K562 (cell line): Measurements from ENCODE around the gene STK36. TPM values are rescaled to one million over a fixed set of nuclear protein-coding genes. Genes with fewer than 3 reads are reported as not detected.

ENCODE experiments used
- ATAC-seq: fragments of 200-7000 bp; cut with Tn5 transposase; 3 replicates; pipeline ENCODE4 v1.9.1; 2020; ENCODE audit warnings: moderate library complexity
- BruUV-seq: library from RNA; stranded (reverse); fragments of 400-500 nt; replicated peaks from 2 replicates; lab custom pipeline; 2021; lab: Mats Ljungman, UMichigan
- CTCF ChIA-PET: fragments of 300-600 bp; formaldehyde crosslinking; extraction: SDS; loops from one replicate; lab custom pipeline; 2021; ENCODE audit warnings: low intra/inter-chr PET ratio; lab: Yijun Ruan, JAX
- POLR2A ChIA-PET: fragments of 300-600, 350-650 bp; sonication (Branson Sonifier 250); formaldehyde crosslinking; extraction: SDS; loops from one replicate; lab custom pipeline; 2021; ENCODE audit warnings: antibody characterized with exemption, inconsistent platforms; lab: Yijun Ruan, JAX
- DNase-seq, 4 experiments: peaks; one replicate each; pipeline versions ENCODE4 v3.0.0 to v3.0.0-alpha.2; 2011 to 2018; ENCODE audit warnings: low spot score in 3 of 4, mixed read lengths in 3 of 4; ENCODE audit errors: extremely low read depth in 1 of 4
- FAIRE-seq: peaks from 2 replicates; lab custom pipeline; 2011; peaks lifted over from hg19 to GRCh38; lab: Jason Lieb, UNC
- H2AFZ ChIP-seq: 2 replicates; pipeline ENCODE4 v1.6.0; 2011; ENCODE audit warnings: low read depth, low read length, control low read depth, inconsistent platforms
- H3K27ac ChIP-seq: fragments of 200-600 bp; 3 replicates; pipeline ENCODE4 v1.8.0; 2011; ENCODE audit warnings: low read depth, mild to moderate bottlenecking, control low read depth, inconsistent platforms, low read length, moderate library complexity, mixed read lengths; ENCODE audit errors: extremely low read depth
- H3K27me3 ChIP-seq, 2 experiments: fragments of 300-600 bp in 1 of 2; 2 replicates in 1 of 2; 3 replicates in 1 of 2; pipeline versions ENCODE4 v1.6.0 to v1.8.0; 2011; ENCODE audit warnings: inconsistent platforms in 2 of 2, low read length in 2 of 2, mild to moderate bottlenecking in 1 of 2, mixed read lengths in 1 of 2, moderate library complexity in 1 of 2; ENCODE audit not compliant: control insufficient read depth in 2 of 2, insufficient read depth in 2 of 2
- H3K36me3 ChIP-seq: fragments of 300-600 bp; 3 replicates; pipeline ENCODE4 v1.8.0; 2011; ENCODE audit warnings: mild to moderate bottlenecking, low read length, inconsistent platforms; ENCODE audit not compliant: control insufficient read depth, insufficient read depth
- H3K4me1 ChIP-seq, 2 experiments: fragments of 200-600 bp in 1 of 2; replicated peaks in 1 of 2; 2 replicates in 1 of 2; 3 replicates in 1 of 2; pipeline versions ENCODE4 v1.5.1 to v1.8.0; 2011; ENCODE audit warnings: inconsistent platforms in 2 of 2, low read length in 2 of 2, mild to moderate bottlenecking in 1 of 2, mixed read lengths in 1 of 2, moderate library complexity in 1 of 2; ENCODE audit not compliant: control insufficient read depth in 2 of 2, insufficient read depth in 2 of 2
- H3K4me2 ChIP-seq: 2 replicates; pipeline ENCODE4 v1.6.1; 2011; ENCODE audit warnings: low read length, control low read depth, inconsistent platforms, mixed read lengths; ENCODE audit not compliant: insufficient read depth
- H3K4me3 ChIP-seq: fragments of 200-600 bp; sonication (generic), shearing (Covaris generic); 2 replicates; pipeline ENCODE4 v1.5.1; 2016; ENCODE audit warnings: control low read depth, inconsistent platforms
- H3K79me2 ChIP-seq: fragments of 200-600 bp; 3 replicates; pipeline ENCODE4 v1.8.0; 2011; ENCODE audit warnings: low read length, inconsistent platforms; ENCODE audit not compliant: control insufficient read depth, insufficient read depth
- H3K9ac ChIP-seq, 2 experiments: 2 replicates each; pipeline versions ENCODE4 v1.6.0 to v1.6.1; 2011; ENCODE audit warnings: low read depth in 2 of 2, low read length in 2 of 2, control low read depth in 1 of 2, inconsistent platforms in 1 of 2, mild to moderate bottlenecking in 1 of 2, mixed read lengths in 1 of 2; ENCODE audit not compliant: insufficient read depth in 1 of 2
- H3K9me1 ChIP-seq: one replicate; pipeline ENCODE4 v1.6.0; 2011; ENCODE audit warnings: inconsistent platforms, mild to moderate bottlenecking, low read length, moderate library complexity; ENCODE audit not compliant: control insufficient read depth, insufficient read depth
- H3K9me3 ChIP-seq: replicated peaks from 2 replicates; pipeline ENCODE4 v1.5.1; 2011; ENCODE audit warnings: low read depth, low read length, inconsistent platforms; ENCODE audit not compliant: control insufficient read depth, insufficient read depth
- H4K20me1 ChIP-seq: replicated peaks from 2 replicates; pipeline ENCODE4 v1.6.1; 2011; ENCODE audit warnings: low read length, inconsistent platforms, mixed read lengths; ENCODE audit not compliant: control insufficient read depth, insufficient read depth
- ADNP ChIP-seq: fragments of 200-800 bp; sonication (Bioruptor generic); IDR thresholded peaks from 2 replicates; pipeline ENCODE4 v1.6.1; 2016; ENCODE audit warnings: missing genetic modification characterization, missing compliant biosample characterization
- ARID1B ChIP-seq: fragments of 450-650 bp; IDR thresholded peaks from 2 replicates; pipeline ENCODE4 v1.6.1; 2016; ENCODE audit warnings: antibody characterized with exemption, mild to moderate bottlenecking, inconsistent platforms
- ARID2 ChIP-seq: fragments of 450-650 bp; IDR thresholded peaks from 2 replicates; pipeline ENCODE4 v1.6.1; 2017; ENCODE audit warnings: antibody characterized with exemption, mild to moderate bottlenecking
- ARNT ChIP-seq, 2 experiments: fragments of 450-650 bp; IDR thresholded peaks; 2 replicates each; pipeline ENCODE4 v1.6.1; 2016; ENCODE audit warnings: mild to moderate bottlenecking in 1 of 2
- DACH1 ChIP-seq: fragments of 450-650 bp; IDR thresholded peaks from 2 replicates; pipeline ENCODE4 v1.6.1; 2018; ENCODE audit not compliant: partially characterized antibody
- DMBX1 ChIP-seq: fragments of 250-450 bp; sonication (Bioruptor Pico); IDR thresholded peaks from 2 replicates; pipeline ENCODE4 v1.8.0; 2022; ENCODE audit warnings: inconsistent platforms, mild to moderate bottlenecking, moderate library complexity, borderline replicate concordance
- EP400 ChIP-seq: fragments of 450-650 bp; IDR thresholded peaks from 2 replicates; pipeline ENCODE4 v1.6.1; 2017; ENCODE audit warnings: antibody characterized with exemption, mild to moderate bottlenecking, moderate library complexity
- HDGF ChIP-seq: fragments of 450-650 bp; IDR thresholded peaks from 2 replicates; pipeline ENCODE4 v1.6.1; 2016
- KAT8 ChIP-seq: fragments of 450-650 bp; IDR thresholded peaks from 2 replicates; pipeline ENCODE4 v1.6.1; 2016; ENCODE audit warnings: low read depth, mild to moderate bottlenecking
- KHSRP ChIP-seq: fragments of 450-650 bp; IDR thresholded peaks from 2 replicates; pipeline ENCODE4 v1.6.1; 2017
- MYNN ChIP-seq, 2 experiments: sonication (generic); formaldehyde crosslinking in 1 of 2; IDR thresholded peaks; 2 replicates each; pipeline versions ENCODE4 v1.5.0 to v1.6.1; 2016 to 2020; ENCODE audit warnings: antibody characterized with exemption in 1 of 2, missing genetic modification reagents in 1 of 2
- NFRKB ChIP-seq: fragments of 450-650 bp; IDR thresholded peaks from 2 replicates; pipeline ENCODE4 v1.6.1; 2016; ENCODE audit warnings: low read depth
- UBTF ChIP-seq, 2 experiments: IDR thresholded peaks; 2 replicates each; pipeline ENCODE4 v1.6.1; 2012; ENCODE audit warnings: improper control_type of control experiment in 2 of 2, low read depth in 2 of 2, low read length in 2 of 2, borderline replicate concordance in 1 of 2
- ZBTB12 ChIP-seq: fragments of 250-450 bp; sonication (Bioruptor Pico); IDR thresholded peaks from 2 replicates; pipeline ENCODE4 v1.4.0; 2020
- ZNF436 ChIP-seq: fragments of 250-450, 450-650 bp; sonication (Bioruptor Pico); formaldehyde crosslinking; IDR thresholded peaks from 2 replicates; pipeline ENCODE4 v1.7.0; 2020; ENCODE audit warnings: mild to moderate bottlenecking
- ZNF592 ChIP-seq: fragments of 450-650 bp; IDR thresholded peaks from 2 replicates; pipeline ENCODE4 v1.6.1; 2017; ENCODE audit warnings: antibody characterized with exemption, mild to moderate bottlenecking
- ZNF76 ChIP-seq: fragments of 250-450 bp; sonication (Bioruptor Pico); IDR thresholded peaks from 2 replicates; pipeline ENCODE4 v1.4.0; 2020; ENCODE audit warnings: mild to moderate bottlenecking, moderate library complexity, borderline replicate concordance
- WGBS: fragments of 100-300 bp; shearing (Covaris generic); methylation state at CpG from one replicate; pipeline ENCODE4 v1.1.6; 2016; ENCODE audit warnings: low coverage, mixed read lengths; ENCODE audit not compliant: insufficient coverage; ENCODE audit errors: missing lambda C conversion rate; 5-methylcytosine and 5-hydroxymethylcytosine counted together
- in situ Hi-C: fragments of 300-500 bp; cut with MboI; formaldehyde crosslinking; loops from 4 replicates; pipeline ENCODE4 v1.15.0; 2018; ENCODE audit warnings: inconsistent platforms, mixed read lengths
- intact Hi-C: fragments of 100-400 bp; cut with micrococcal nuclease; formaldehyde crosslinking; loops from 2 replicates; pipeline ENCODE4 v1.14.2; 2022
- polyA plus RNA-seq, 8 experiments: library from polyadenylated mRNA; depleted of rRNA in 4 of 8; stranded (reverse) in 5 of 8; unstranded in 3 of 8; fragments of >200 nt; fragmentation: Nextera tagmentation in 2 of 8; fragmentation: Illumina TruSeq in 1 of 8; extraction: Ambion mirVana in 2 of 8; extraction: Trizol in 1 of 8; gene quantifications; 2 replicates each; pipeline versions ENCODE4 v1.2.1 to v1.2.3, GENCODE V29; 2011 to 2014; ENCODE audit warnings: inconsistent platforms in 1 of 8, missing spikeins in 1 of 8
- total RNA-seq, 7 experiments: library from RNA; depleted of rRNA in 6 of 7; stranded (reverse); fragments of >200 nt in 6 of 7; fragmentation: Illumina TruSeq in 2 of 7; extraction: Trizol in 2 of 7; gene quantifications; 2 replicates each; pipeline versions ENCODE4 v1.2.1 to v1.2.3, GENCODE V29; 2011 to 2021; ENCODE audit warnings: low replicate concordance in 1 of 7

STK36 gene
- total and polyA plus RNA-seq, 9 of the 15 experiments (the other 6 are each of a cell fraction or from before 2014, with no cell fraction given): 3.5 to 12.4 (median 6.7) TPM

- no peak overlapping the region for H2AFZ ChIP-seq
- ChIA-PET POLR2A (interaction anchor here (0.6 to 0.7 kb wide), 2 partner anchors 51 to 228 kb away, joined by 3 read pairs; no protein-coding TSS in a partner anchor), CTCF (no interaction called here)
- no peaks in the 10 kb centered on the region for H3K9me1 ChIP-seq
- H3K4me1 ChIP-seq: peaks cover 10 to 22% of the 10 kb centered on the region in 2 experiments; a peak in 4 of 5 replicates
- intact Hi-C loops (no loop called here), in situ Hi-C loops (loop anchor here (10.0 kb wide), 1 partner anchor 119 kb away; no protein-coding TSS in a partner anchor)
- H3K79me2 ChIP-seq: peaks cover 53% of the 10 kb centered on the region
- H3K9ac ChIP-seq: no peak overlapping the region
- no peak overlapping the region for H3K27ac ChIP-seq
- H3K4me3 ChIP-seq: no peak overlapping the region
- BruUV-seq: no TSS peak
- no peak overlapping the region for H3K4me2 ChIP-seq
- FAIRE-seq: no peak
- 0 out of 2 replicates have a peak, but pooled peaks cover 3% of the 10 kb centered on the region for H4K20me1 ChIP-seq
- 81% methylated on average over 2 of the region's 6 CpGs for WGBS
- H3K27me3 ChIP-seq: no peaks in the 10 kb centered on the region
- ATAC-seq: no peak
- peaks cover 8% of the 10 kb centered on the region; the same call in 2 of the 3 replicates for H3K36me3 ChIP-seq
- no peaks in the 10 kb centered on the region for H3K9me3 ChIP-seq
- DNase-seq: no peak
- TF ChIP-seq DMBX1 (CRISPR knock-in tag) (no peak), ARID2 (no peak), ZNF76 (CRISPR knock-in tag) (no peak), MYNN (IDR thresholded peaks at IDR 0.05) (no peak), MYNN (CRISPR knock-in tag; IDR thresholded peaks at IDR 0.05) (no peak), ZNF436 (CRISPR knock-in tag) (no peak), EP400 (no peak), DACH1 (no peak), KAT8 (no peak), ZBTB12 (no peak), UBTF (IDR thresholded peaks at IDR 0.05; ENCODE audit: borderline replicate concordance in 1 of 2, low read depth in 2 of 2, low read length in 2 of 2) (no peak), ARNT (IDR thresholded peaks at IDR 0.05) (no peak), HDGF (no peak), ZNF592 (no peak), NFRKB (no peak), ARID1B (no peak), ADNP (tag) (no peak), KHSRP (no peak)
Observed at GRCh38 chr2:218726004-218726574, 54.2 kb downstream of the STK36 start.
